Right lobe of liver (tissue), 6 donors: Measurements from ENCODE around the gene YPEL4. TPM values are rescaled to one million over a fixed set of nuclear protein-coding genes. Genes with fewer than 3 reads are reported as not detected.

Experiments used
- ATAC-seq, 4 donors: fragments of 200-7000 bp; cut with Tn5 transposase; one replicate each; pipeline ENCODE4 v1.9.1; 2020; ENCODE audit warnings: mild to moderate bottlenecking in 4 of 4, moderate library complexity in 4 of 4
- DNase-seq, 3 donors: peaks; one replicate each; pipeline ENCODE4 v3.0.0-alpha.2; 2020
- H3K27ac ChIP-seq, 3 donors: fragments of 200-600 bp; one replicate each; pipeline ENCODE4 v1.8.0; 2022
- H3K27me3 ChIP-seq, 2 donors: fragments of 200-600 bp; one replicate each; pipeline ENCODE4 v1.8.0; 2022
- H3K36me3 ChIP-seq, 4 donors: fragments of 200-600 bp; sonication (generic) in 1 of 4; one replicate each; pipeline versions ENCODE4 v1.5.1 to v1.8.0; 2017 to 2022; ENCODE audit warnings: control low read depth in 1 of 4
- H3K4me1 ChIP-seq, 4 donors: fragments of 200-600 bp; sonication (generic) in 1 of 4; one replicate each; pipeline versions ENCODE4 v1.5.1 to v1.8.0; 2017 to 2022; ENCODE audit warnings: control low read depth in 1 of 4
- H3K4me3 ChIP-seq, 3 donors: fragments of 200-600 bp; one replicate each; pipeline ENCODE4 v1.8.0; 2022
- H3K9me3 ChIP-seq, 4 donors: fragments of 200-600 bp; sonication (generic) in 1 of 4; one replicate each; pipeline versions ENCODE4 v1.5.1 to v1.8.0; 2017 to 2022; ENCODE audit warnings: control low read depth in 1 of 4
- POLR2A ChIP-seq: fragments of 450-650 bp; IDR thresholded peaks from one replicate; pipeline ENCODE4 v1.6.1; 2017; ENCODE audit warnings: antibody characterized with exemption, mild to moderate bottlenecking
- WGBS: methylation state at CpG from one replicate; pipeline ENCODE4 v1.1.6; 2018; ENCODE audit warnings: low coverage, low lambda C conversion rate; ENCODE audit not compliant: insufficient coverage; ENCODE audit errors: missing lambda C conversion rate; 5-methylcytosine and 5-hydroxymethylcytosine counted together
- intact Hi-C, 2 donors: fragments of 100-400 bp; cut with DNase I; formaldehyde crosslinking; loops; one replicate each; pipeline versions ENCODE4 v1.11.2 to v1.14.1; 2022
- total RNA-seq, 6 experiments: library from RNA; depleted of rRNA in 2 of 6; stranded (reverse); fragments of >200 nt in 2 of 6; fragmentation: NEBNext Ultra II Directional in 3 of 6; extraction: Animal tissue kit (Norgen Biotek cat#: 25700) in 3 of 6; gene quantifications; one replicate each; pipeline versions ENCODE4 v1.1.0 to v1.2.4, GENCODE V29; 2016 to 2023
- TF ChIP-seq, protein P1 (sequence below), 4 donors: fragments of 200-600 bp in 3 of 4; fragments of 450-650 bp in 1 of 4; IDR thresholded peaks; one replicate each; pipeline versions ENCODE4 v1.5.1 to v1.8.0; 2016 to 2022; ENCODE audit warnings: antibody characterized with exemption in 4 of 4, mild to moderate bottlenecking in 2 of 4
- donor health status: DM: no; HTN: yes; CAD: no.
- donor health status: DM: no; HTN: no; CAD: no.
- donor health status: DM: no; HTN: no; CAD: no.
- donor health status: DM: no; HTN: yes; CAD: no.
- donor health status: DM: no; HTN: yes; CAD: no.

Gene YPEL4
- total RNA-seq, 6 experiments from 2014 or later = 0.06 to 0.84 (median 0.30) TPM; not detected in 2

DNA sequence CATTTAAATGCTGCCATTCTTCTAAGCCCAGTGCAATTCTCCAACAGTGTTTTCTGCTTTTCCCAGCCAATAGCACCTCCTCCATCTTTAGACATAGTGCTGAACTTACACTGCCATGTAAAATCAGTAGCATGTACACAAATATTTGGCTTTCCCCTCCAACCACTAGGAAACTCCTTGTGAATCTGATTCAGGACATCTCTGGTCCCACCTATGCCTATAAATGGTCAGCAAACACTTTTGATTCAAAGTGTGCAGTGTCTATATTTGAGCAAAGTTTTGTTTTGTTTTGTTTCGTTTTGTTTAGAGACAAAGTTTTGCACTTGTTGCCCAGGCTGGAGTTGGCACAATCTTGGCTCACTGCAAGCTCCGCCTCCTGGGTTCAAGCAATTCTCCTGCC, 24.8 kb downstream of the YPEL4 start:
- Histone ChIP-seq H3K27me3 (no peaks in the 10 kb centered on the region), H3K4me1 (peaks cover 0 to 3% (median 0%) of the 10 kb centered on the region in 4 donors), H3K9me3 (no peaks in the 10 kb centered on the region), H3K36me3 (peaks cover 0 to 27% (median 10%) of the 10 kb centered on the region in 4 donors), H3K4me3 (no peak overlapping the region), H3K27ac (no peak overlapping the region)
- no peak for DNase-seq
- WGBS = 44% methylated on average over 1 of the region's 2 CpGs
- intact Hi-C loops = no loop called here
- ATAC-seq = peak in 3 of 4 donors; percentile 42 to 61 (median 59)
- TF ChIP-seq POLR2A = no peak
- TF ChIP-seq, protein P1, sequence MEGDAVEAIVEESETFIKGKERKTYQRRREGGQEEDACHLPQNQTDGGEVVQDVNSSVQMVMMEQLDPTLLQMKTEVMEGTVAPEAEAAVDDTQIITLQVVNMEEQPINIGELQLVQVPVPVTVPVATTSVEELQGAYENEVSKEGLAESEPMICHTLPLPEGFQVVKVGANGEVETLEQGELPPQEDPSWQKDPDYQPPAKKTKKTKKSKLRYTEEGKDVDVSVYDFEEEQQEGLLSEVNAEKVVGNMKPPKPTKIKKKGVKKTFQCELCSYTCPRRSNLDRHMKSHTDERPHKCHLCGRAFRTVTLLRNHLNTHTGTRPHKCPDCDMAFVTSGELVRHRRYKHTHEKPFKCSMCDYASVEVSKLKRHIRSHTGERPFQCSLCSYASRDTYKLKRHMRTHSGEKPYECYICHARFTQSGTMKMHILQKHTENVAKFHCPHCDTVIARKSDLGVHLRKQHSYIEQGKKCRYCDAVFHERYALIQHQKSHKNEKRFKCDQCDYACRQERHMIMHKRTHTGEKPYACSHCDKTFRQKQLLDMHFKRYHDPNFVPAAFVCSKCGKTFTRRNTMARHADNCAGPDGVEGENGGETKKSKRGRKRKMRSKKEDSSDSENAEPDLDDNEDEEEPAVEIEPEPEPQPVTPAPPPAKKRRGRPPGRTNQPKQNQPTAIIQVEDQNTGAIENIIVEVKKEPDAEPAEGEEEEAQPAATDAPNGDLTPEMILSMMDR (IDR thresholded peaks at IDR 0.05) = no peak

DNA sequence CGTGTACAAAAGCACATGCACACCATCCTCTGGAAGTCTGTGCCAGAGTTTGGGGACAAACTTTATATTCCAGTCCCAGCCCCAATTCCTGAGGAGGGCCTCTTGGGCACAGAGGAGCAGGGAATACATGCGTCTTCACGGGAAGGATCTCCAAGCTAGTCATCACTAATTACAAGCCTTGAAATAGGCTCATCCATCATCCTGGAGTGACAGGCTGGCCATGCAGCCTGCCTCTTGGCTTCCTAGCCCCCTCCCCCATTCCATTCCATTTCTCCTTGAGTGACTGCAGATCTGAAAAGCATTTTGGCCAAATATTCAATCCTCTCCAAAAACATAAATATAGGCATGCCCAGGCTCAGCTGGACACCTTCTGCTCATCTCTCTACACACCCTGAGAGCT, 27.4 kb downstream of the YPEL4 start:
- Histone ChIP-seq H3K4me1 (peaks cover 0 to 20% (median 5%) of the 10 kb centered on the region in 4 donors), H3K27me3 (no peaks in the 10 kb centered on the region), H3K27ac (no peak overlapping the region), H3K9me3 (no peaks in the 10 kb centered on the region), H3K36me3 (peaks cover 0 to 31% (median 10%) of the 10 kb centered on the region in 4 donors), H3K4me3 (no peak overlapping the region)
- TF ChIP-seq, protein P1 (IDR thresholded peaks at IDR 0.05) = no peak
- TF ChIP-seq POLR2A = no peak
- ATAC-seq = no peak
- no peak for DNase-seq
- intact Hi-C loops = no loop called here
- WGBS = no CpG with 5 or more reads among the region's 3 CpGs

DNA sequence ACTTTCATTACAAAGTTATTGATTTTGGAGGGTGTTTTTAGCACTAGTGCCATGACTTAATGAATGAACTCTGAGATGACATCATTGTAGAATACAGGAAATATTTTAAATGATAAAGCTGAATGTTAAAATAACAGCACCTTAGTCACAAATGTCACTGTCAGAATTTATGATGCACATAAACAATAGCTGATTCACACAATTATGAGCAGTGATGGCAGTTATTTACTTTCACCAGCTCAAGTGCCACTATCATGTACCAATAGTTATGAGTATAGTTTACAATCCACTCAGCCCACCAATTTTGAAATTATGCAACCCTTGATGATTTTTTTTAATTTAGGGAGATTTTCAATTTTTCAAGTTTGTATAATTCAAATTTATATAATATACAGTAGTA, 29.2 kb downstream of the YPEL4 start:
- Histone ChIP-seq H3K4me1 (peaks cover 0 to 35% (median 14%) of the 10 kb centered on the region in 4 donors), H3K36me3 (peaks cover 0 to 31% (median 13%) of the 10 kb centered on the region in 4 donors), H3K4me3 (no peak overlapping the region), H3K27ac (no peak overlapping the region), H3K27me3 (no peaks in the 10 kb centered on the region), H3K9me3 (no peaks in the 10 kb centered on the region)
- ATAC-seq = no peak
- DNase-seq = no peak
- intact Hi-C loops = no loop called here
- TF ChIP-seq, protein P1 (IDR thresholded peaks at IDR 0.05) = no peak
- no peak for TF ChIP-seq POLR2A

DNA sequence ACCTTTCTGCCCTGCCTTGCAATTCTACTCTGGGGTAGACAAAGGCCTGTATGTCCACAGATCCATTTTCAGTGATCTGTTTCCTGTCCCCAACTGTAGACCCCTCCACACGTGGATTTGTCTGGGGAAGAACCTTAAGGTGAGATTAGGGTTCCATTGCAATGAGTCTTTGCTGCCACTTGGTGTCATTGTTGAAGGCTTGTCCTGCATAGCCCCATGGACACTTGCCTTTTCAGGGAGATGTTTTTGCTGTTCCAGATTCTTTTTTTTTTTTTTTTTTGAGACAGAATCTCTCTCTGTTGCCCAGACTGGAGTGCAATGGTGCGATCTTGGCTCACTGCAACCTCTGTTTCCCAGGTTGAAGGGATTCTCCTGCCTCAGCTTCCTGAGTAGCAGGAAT, 30.4 kb downstream of the YPEL4 start:
- Histone ChIP-seq H3K4me3 (no peak overlapping the region), H3K36me3 (peaks cover 0 to 38% (median 18%) of the 10 kb centered on the region in 4 donors), H3K4me1 (peaks cover 0 to 45% (median 19%) of the 10 kb centered on the region in 4 donors), H3K27me3 (no peaks in the 10 kb centered on the region), H3K27ac (no peak overlapping the region), H3K9me3 (no peaks in the 10 kb centered on the region)
- ATAC-seq (no peak), DNase-seq (no peak)
- intact Hi-C loops = no loop called here
- WGBS = 92% methylated on average over 2 of the region's 2 CpGs
- TF ChIP-seq, protein P1 (IDR thresholded peaks at IDR 0.05) = peak in 2 of 4 donors; percentile 9 to 28
- TF ChIP-seq POLR2A = no peak

DNA sequence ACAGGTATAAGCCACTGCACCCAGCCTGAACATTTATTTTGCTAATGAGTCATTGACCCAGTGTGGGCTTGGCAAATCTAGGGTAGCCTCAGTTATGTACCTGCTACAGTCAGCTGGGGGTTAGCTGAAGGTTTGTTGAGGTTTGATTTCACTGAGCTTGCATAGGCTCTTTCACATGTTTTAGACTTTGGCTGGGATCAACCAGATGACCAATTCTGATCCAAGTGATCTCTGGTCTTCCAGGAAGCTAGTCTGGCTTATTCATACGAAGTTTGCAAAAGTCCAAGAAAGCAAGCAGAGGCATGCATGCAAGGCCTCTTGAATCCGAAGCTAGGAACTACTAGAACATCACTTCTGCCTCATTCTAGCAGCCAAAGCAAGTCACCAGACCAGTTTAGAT, 31.3 kb downstream of the YPEL4 start:
- DNase-seq (peak in 2 of 3 donors; percentile 24 to 65), ATAC-seq (peak; percentile 43 to 71 (median 54))
- H3K4me3 ChIP-seq = no peak overlapping the region
- H3K36me3 ChIP-seq = peaks cover 5 to 47% (median 24%) of the 10 kb centered on the region in 4 donors
- H3K27me3 ChIP-seq = no peaks in the 10 kb centered on the region
- intact Hi-C loops = no loop called here
- no peaks in the 10 kb centered on the region for H3K9me3 ChIP-seq
- peak overlapping the region in 2 of 3 donors; percentile 30 to 79 for H3K27ac ChIP-seq
- WGBS = 26% methylated on average over 2 of the region's 2 CpGs
- H3K4me1 ChIP-seq = peaks cover 0 to 53% (median 23%) of the 10 kb centered on the region in 4 donors
- TF ChIP-seq, protein P1 (IDR thresholded peaks at IDR 0.05) = no peak
- TF ChIP-seq POLR2A = no peak
